Liver (tissue), 9 donors: ENCODE results near the gene TACC2. TPM values are rescaled to one million over a fixed set of nuclear protein-coding genes. Genes with fewer than 3 reads are reported as not detected.

Experiments
- DNase-seq: peaks from one replicate; pipeline ENCODE4 v3.0.0-alpha.2; 2017; ENCODE audit warnings: low spot score
- H3K27ac ChIP-seq, 2 donors: one replicate each; pipeline ENCODE4 v1.7.0; 2013; ENCODE audit warnings: inconsistent platforms in 2 of 2, low read length in 2 of 2, control low read depth in 1 of 2, low read depth in 1 of 2, mild to moderate bottlenecking in 1 of 2
- H3K27me3 ChIP-seq, 4 donors: one replicate each; pipeline versions ENCODE4 v1.6.1 to v1.7.0; 2013; ENCODE audit warnings: low read length in 3 of 4, inconsistent platforms in 1 of 4, mild to moderate bottlenecking in 1 of 4, moderate library complexity in 1 of 4; ENCODE audit not compliant: control insufficient read depth in 4 of 4, insufficient read depth in 4 of 4
- H3K36me3 ChIP-seq, 4 donors: one replicate each; pipeline versions ENCODE4 v1.6.1 to v1.7.0; 2013; ENCODE audit warnings: low read length in 3 of 4, mild to moderate bottlenecking in 3 of 4, low read depth in 1 of 4, moderate library complexity in 1 of 4; ENCODE audit not compliant: control insufficient read depth in 4 of 4, insufficient read depth in 3 of 4
- H3K4me1 ChIP-seq, 4 donors: one replicate each; pipeline versions ENCODE4 v1.6.1 to v1.7.0; 2013; ENCODE audit warnings: low read length in 3 of 4, mild to moderate bottlenecking in 3 of 4, moderate library complexity in 1 of 4; ENCODE audit not compliant: control insufficient read depth in 4 of 4, insufficient read depth in 4 of 4
- H3K4me3 ChIP-seq, 3 donors: one replicate each; pipeline versions ENCODE4 v1.6.1 to v1.7.0; 2013; ENCODE audit warnings: low read length in 3 of 3, control low read depth in 1 of 3, low read depth in 1 of 3, mild to moderate bottlenecking in 1 of 3
- H3K9ac ChIP-seq, 2 donors: one replicate each; pipeline ENCODE4 v1.7.0; 2013; ENCODE audit warnings: low read length in 2 of 2, mild to moderate bottlenecking in 2 of 2, moderate library complexity in 2 of 2, control low read depth in 1 of 2, low read depth in 1 of 2
- H3K9me3 ChIP-seq, 4 donors: one replicate each; pipeline versions ENCODE4 v1.6.1 to v1.7.0; 2013; ENCODE audit warnings: low read length in 3 of 4; ENCODE audit not compliant: control insufficient read depth in 4 of 4
- ATF3 ChIP-seq: IDR thresholded peaks from 2 replicates; pipeline ENCODE4 v1.6.1; 2016; ENCODE audit warnings: antibody characterized with exemption
- FOXA2 ChIP-seq: IDR thresholded peaks from 2 replicates; pipeline ENCODE4 v1.6.1; 2016; ENCODE audit warnings: antibody characterized with exemption
- HNF4A ChIP-seq, 2 donors: conservative IDR thresholded peaks; 2 replicates each; pipeline ENCODE4 v1.6.1; 2016; ENCODE audit warnings: antibody characterized with exemption in 2 of 2, mild to moderate bottlenecking in 2 of 2
- HNF4G ChIP-seq: IDR thresholded peaks from 2 replicates; pipeline ENCODE4 v1.6.1; 2016; ENCODE audit warnings: antibody characterized with exemption
- JUND ChIP-seq, 2 donors: IDR thresholded peaks; 2 replicates each; pipeline ENCODE4 v1.6.1; 2016; ENCODE audit warnings: antibody characterized with exemption in 2 of 2
- NR2F2 ChIP-seq: IDR thresholded peaks from 2 replicates; pipeline ENCODE4 v1.6.1; 2016; ENCODE audit warnings: antibody characterized with exemption
- RAD21 ChIP-seq, 2 donors: IDR thresholded peaks; 2 replicates each; pipeline ENCODE4 v1.6.1; 2016; ENCODE audit warnings: antibody characterized with exemption in 2 of 2, mild to moderate bottlenecking in 2 of 2
- REST ChIP-seq: IDR thresholded peaks from 2 replicates; pipeline ENCODE4 v1.6.1; 2016; ENCODE audit warnings: antibody characterized with exemption, mild to moderate bottlenecking
- TAF1 ChIP-seq: conservative IDR thresholded peaks from 2 replicates; pipeline ENCODE4 v1.6.1; 2016; ENCODE audit warnings: antibody characterized with exemption, mild to moderate bottlenecking
- ZBTB33 ChIP-seq: IDR thresholded peaks from 2 replicates; pipeline ENCODE4 v1.6.1; 2016; ENCODE audit warnings: antibody characterized with exemption
- WGBS: extraction: QIAGEN DNeasy Blood & Tissue Kit; methylation state at CpG from one replicate; pipeline ENCODE4 v1.1.7; 2013; 5-methylcytosine and 5-hydroxymethylcytosine counted together
- polyA plus RNA-seq, 2 donors: library from polyadenylated mRNA; stranded (reverse) in 1 of 2; unstranded in 1 of 2; fragments of 200-250 nt in 1 of 2; fragments of >200 nt in 1 of 2; fragmentation: Nextera tagmentation in 1 of 2; extraction: Ambion mirVana in 1 of 2; gene quantifications; one replicate each; pipeline versions ENCODE4 v1.2.1 to v1.2.3, GENCODE V29; 2013 to 2015
- total RNA-seq, 2 donors: library from RNA; depleted of rRNA; stranded (reverse); fragments of >200 nt; gene quantifications; one replicate each; pipeline ENCODE4 v1.2.3, GENCODE V29; 2014
- donor health status: healthy.
- donor health status: healthy.
- donor health status: healthy.
- donor health status: healthy.
- donor health status: healthy.

The TACC2 gene
- total and polyA plus RNA-seq, 4 donors, result 1.5 to 9.1 (median 7.8) TPM

- no peak overlapping the region for H3K9ac ChIP-seq
- H3K4me1 ChIP-seq, result peaks cover 0 to 6% (median 5%) of the 10 kb centered on the region in 4 donors
- H3K27me3 ChIP-seq, result no peaks in the 10 kb centered on the region
- DNase-seq, result no peak
- no peaks in the 10 kb centered on the region for H3K36me3 ChIP-seq
- TF ChIP-seq JUND (IDR thresholded peaks at IDR 0.05) (no peak), FOXA2 (no peak), HNF4A (conservative IDR thresholded peaks at IDR 0.05) (no peak)
- no peak overlapping the region for H3K4me3 ChIP-seq
- H3K9me3 ChIP-seq, result no peaks in the 10 kb centered on the region
- H3K27ac ChIP-seq, result no peak overlapping the region
- WGBS, result 92% methylated on average over 6 of the region's 6 CpGs
Observed at GRCh38 chr10:122020226-122020625, 31.3 kb downstream of the TACC2 start.

- Histone ChIP-seq H3K27ac (no peak overlapping the region), H3K9me3 (no peaks in the 10 kb centered on the region), H3K36me3 (no peaks in the 10 kb centered on the region), H3K4me3 (no peak overlapping the region), H3K4me1 (peaks cover 0 to 6% (median 5%) of the 10 kb centered on the region in 4 donors), H3K27me3 (no peaks in the 10 kb centered on the region), H3K9ac (no peak overlapping the region)
- DNase-seq, result no peak
- WGBS, result 72% methylated on average over 9 of the region's 9 CpGs
- TF ChIP-seq NR2F2 (no peak), HNF4G (no peak), TAF1 (no peak), ATF3 (no peak), JUND (IDR thresholded peaks at IDR 0.05) (no peak), RAD21 (IDR thresholded peaks at IDR 0.05) (no peak), REST (no peak)
Observed at GRCh38 chr10:122021379-122021778, 32.4 kb downstream of the TACC2 start.

GRCh38 chr10:122021828-122022227, 32.9 kb downstream of the TACC2 start:
- H3K4me1 ChIP-seq, result peaks cover 0 to 6% (median 5%) of the 10 kb centered on the region in 4 donors
- no peak for DNase-seq
- H3K36me3 ChIP-seq, result no peaks in the 10 kb centered on the region
- H3K27me3 ChIP-seq, result no peaks in the 10 kb centered on the region
- H3K9me3 ChIP-seq, result no peaks in the 10 kb centered on the region
- H3K4me3 ChIP-seq, result no peak overlapping the region
- H3K27ac ChIP-seq, result no peak overlapping the region
- no peak overlapping the region for H3K9ac ChIP-seq
- 90% methylated on average over 11 of the region's 11 CpGs for WGBS
- TF ChIP-seq ZBTB33 (no peak), NR2F2 (no peak)
